Hepatocyte (in vitro differentiated cells): ENCODE results near the gene FAM210A.

Experiments
- CTCF ChIP-seq: fragments of 200-600 bp; sonication (generic); IDR thresholded peaks from 2 replicates; pipeline ENCODE4 v1.5.1; 2016; ENCODE audit warnings: antibody characterized with exemption, mild to moderate bottlenecking; ENCODE audit not compliant: poor library complexity
- EZH2 ChIP-seq: fragments of 200-600 bp; sonication (generic); IDR thresholded peaks from 2 replicates; pipeline ENCODE4 v1.6.1; 2016; ENCODE audit warnings: antibody characterized with exemption, mild to moderate bottlenecking, borderline replicate concordance
- EZH2phosphoT487 ChIP-seq: fragments of 200-600 bp; sonication (generic); IDR thresholded peaks from one replicate; pipeline ENCODE4 v1.6.1; 2018; ENCODE audit warnings: antibody characterized with exemption, mild to moderate bottlenecking, low read depth, moderate library complexity; ENCODE audit not compliant: unreplicated experiment, severe bottlenecking

DNA sequence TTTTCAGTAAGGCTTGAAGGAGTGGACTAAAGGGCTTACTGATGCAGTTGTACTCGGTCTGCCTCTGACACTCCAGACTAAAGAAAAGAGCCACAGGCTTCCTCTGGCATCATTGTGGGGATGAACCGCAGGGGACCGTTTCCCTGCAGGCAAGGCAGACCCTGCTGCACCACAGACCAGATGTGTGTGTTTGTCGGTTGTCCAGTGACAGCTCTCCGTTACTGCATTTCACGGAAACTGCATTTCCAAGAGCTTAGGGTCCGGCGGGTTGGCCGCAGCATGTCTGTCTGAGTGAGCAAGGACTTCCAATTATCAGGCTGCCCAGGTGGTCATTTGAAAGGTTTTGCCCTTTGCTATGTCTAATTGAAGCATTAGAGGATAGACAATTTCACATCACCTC lies 98.1 kb downstream of the FAM210A start:
- TF ChIP-seq EZH2: no peak
- TF ChIP-seq CTCF: no peak
- TF ChIP-seq EZH2phosphoT487: no peak
